ENCODE measurements around the gene DNAJA4.

The DNAJA4 gene

GRCh38 chr15:78264304-78265136, at the start of gene DNAJA4:
DNAJA4 (plus strand) TSS chr15:78264562; CDS start chr15:78264764, 202 bp downstream.
- peak in 2 of 3 experiments; percentile 68 to 74 for DNase-seq

DNA sequence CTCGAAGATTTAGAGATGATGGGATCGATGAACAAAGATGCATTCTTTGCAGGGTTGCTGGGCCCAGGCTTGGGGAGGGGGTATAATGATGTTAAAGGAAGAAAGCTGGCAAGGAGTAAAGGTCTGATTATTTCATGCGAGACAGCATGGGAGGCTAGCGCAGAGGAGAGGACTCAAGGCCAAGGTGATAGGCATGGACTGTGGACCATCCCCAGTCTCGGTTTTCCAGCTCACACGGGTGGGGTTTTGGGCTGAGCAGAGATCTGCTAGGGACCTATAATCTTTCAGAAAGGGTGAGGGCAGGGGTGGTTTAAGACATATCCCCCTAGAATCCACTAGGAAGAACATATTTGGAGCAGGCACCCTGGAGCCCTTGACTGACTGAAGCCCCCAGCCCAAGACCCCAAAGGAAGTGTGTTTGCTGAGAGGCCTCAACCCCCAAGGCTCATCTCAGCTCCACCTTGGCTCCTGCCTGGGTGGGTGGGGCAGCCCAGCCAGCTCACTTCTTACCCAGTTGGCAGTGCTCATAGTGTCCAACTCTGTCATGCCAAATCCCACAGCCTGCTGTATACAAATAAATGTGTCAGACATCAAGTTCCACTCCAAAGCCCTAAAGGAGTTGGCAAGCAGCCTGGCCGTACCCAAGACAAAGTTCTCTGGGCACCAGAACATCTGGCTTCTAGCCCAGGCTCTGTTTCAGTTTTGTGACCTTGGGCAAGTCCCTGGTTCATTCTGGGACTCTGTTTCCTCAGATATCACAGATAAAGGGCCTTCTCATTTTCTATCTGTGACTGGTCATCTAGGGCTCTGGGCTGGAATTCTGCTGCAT, 47.9 kb upstream of the DNAJA4 start:
- no peak for DNase-seq

DNA sequence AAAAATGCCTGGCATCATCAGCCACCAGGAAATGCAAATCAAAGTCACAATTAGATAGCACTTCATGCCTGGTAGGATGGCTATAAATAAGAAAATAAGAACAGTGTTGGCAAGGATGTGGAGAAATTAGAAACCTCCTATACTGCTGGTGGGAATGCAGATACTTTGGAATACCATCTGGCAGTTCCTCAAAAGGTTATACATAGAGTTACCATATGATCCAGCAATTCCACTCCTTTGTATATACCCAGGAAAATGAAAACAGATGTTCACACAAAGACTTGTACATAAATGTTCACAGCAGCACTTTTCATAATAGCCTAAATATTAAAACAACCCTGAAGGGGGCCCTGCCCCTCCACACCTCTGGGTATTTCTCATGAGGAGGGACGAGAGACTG, 43.6 kb upstream of the DNAJA4 start:
- DNase-seq, result no peak

- DNase-seq, result no peak
Observed at GRCh38 chr15:78222745-78223395, 41.5 kb upstream of the DNAJA4 start.

GRCh38 chr15:78223396-78224022, 40.9 kb upstream of the DNAJA4 start:
- DNase-seq, result no peak

GRCh38 chr15:78224023-78224411, 40.3 kb upstream of the DNAJA4 start:
- DNase-seq, result no peak

DNA sequence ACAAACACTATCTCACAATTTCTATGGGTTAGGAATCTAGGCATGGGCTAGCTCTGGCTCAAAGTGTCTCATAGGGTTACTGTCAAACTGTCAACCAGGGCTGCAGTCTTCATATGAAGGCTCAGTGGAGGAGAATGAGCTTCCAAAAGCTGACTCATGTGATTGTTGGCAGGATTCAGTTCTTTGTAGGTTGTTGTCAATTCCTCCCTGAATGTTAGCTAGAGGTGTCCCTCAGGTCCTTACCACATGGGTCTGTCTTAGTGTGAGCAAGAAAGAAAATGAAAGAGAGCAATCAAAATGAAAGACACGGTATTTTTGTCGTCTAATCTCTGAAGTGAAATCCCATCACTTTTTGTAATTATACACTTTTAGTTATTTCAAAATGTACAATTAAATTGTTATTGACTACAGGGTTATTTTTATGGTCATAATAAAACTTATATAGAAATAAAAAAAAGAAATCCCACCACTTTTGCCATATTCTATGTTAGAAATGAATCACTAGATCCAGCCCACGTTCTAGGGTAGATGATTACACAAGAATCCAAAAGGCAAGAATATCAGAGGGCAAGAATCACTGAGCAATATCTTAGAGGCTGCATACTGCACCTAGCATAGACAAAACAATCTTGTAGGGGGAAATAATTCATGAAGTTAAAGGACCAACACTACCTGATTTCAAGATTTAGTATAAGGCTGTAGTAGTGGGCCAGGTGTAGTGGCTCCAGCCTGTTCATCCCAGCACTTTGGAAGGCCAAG, 38.4 kb upstream of the DNAJA4 start:
- DNase-seq, result no peak

DNA sequence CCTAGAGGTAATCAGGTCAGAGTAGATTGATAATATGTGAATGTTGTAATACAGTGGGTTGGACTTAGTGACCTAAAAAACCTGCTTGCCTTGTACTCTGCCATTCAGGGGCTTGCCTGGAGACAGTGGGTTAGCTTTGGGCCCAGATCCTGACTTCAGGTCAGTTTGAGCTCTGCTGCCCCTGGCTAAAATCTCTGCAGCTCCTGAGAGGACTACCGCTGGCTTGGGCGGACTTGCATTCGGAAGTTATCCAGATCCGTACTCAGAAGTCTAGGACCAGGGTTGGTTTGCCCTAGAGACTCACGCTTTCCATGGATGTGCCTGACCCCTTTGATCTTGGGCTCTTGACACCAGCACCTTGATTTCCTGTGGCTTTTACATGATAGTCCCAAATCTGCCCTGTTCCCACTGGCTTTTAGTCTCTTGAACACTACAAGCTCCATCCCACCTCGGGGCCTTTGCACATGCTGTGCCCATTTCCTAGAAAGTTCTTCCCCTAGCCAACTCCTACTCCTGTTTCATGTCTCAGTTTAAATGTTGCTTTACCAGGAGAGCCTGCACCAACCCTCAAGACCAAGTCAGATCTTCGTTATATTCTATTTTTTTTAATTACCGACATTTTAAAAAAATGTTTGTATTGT, 35.9 kb upstream of the DNAJA4 start:
- DNase-seq, result no peak

DNA sequence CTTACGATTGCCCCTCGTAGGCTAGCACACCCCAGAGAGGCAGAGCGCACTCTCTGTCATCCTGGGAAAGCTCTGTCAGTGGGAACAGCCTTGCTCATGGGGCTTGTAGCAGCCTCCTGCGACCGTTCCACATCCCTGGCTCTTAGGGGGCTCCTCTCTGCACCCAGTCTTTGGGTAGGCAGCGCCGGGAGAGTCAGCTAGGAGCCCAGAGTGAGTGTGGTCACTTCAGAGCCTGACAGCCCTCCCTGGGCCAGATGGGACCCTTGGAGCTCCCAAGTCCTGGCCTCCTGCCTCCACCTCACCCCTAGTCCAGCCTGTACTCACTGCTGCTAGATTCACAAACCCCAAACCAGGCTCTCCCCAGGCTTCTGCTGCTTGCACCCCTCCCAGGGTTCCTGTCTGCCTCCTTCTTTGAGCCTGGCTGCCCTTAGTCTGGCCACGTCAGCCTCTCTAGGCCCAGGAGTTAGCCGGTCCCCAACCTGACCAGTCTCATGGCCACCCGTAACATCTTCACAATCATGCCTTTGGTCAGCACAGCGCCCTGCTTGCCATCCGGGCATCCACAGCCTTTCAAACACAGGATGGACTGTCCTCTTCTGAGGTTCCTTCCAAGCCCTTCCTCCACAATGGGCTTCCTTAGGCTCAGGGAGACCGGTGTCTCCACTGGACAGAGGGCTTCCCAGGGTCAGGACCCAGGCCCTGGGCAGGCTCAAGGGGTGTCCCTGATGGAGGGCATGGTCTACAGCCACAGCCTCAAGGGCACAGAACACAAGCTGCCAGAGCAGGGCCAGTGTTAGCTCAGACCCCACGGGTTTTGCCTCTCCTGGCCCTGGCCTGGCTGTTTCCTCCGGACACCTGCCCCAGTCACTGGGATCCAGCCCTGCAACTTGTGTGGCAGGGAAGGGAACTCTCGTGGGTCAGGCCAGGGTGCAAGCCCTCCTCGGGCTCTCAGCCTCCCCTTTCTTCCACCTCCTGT, 34.6 kb upstream of the DNAJA4 start:
- no peak for DNase-seq

DNA sequence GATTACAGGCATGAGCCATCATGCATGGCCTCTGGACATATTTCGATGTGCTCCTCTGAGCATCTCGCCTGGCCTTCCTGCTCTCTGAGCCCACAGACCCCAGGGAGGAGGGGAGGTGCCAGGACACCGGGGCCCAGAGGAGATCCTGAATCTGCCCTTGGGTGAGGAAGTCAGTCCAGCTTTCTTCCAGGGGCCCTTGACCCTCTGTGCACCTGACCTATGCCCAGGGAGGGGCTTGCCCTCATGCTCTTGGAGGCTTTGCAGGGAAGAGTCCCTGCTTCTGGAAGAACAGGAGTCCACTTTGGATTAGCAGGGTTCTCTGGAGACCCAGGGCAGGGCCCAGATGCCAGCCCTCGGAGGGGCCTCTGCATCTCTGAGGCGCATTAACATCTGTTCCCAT, 31.4 kb upstream of the DNAJA4 start:
- DNase-seq, result no peak

GRCh38 chr15:78233496-78233895, 30.9 kb upstream of the DNAJA4 start:
- DNase-seq, result no peak

- no peak for DNase-seq
Observed at GRCh38 chr15:78234515-78235040, 29.8 kb upstream of the DNAJA4 start, which contains the start of gene ACSBG1. ACSBG1 (minus strand) TSS chr15:78234565; CDS start chr15:78234501, 64 bp downstream.

- DNase-seq, result no peak
Observed at GRCh38 chr15:78236491-78236890, 27.9 kb upstream of the DNAJA4 start.

GRCh38 chr15:78237146-78237545, 27.2 kb upstream of the DNAJA4 start:
- no peak for DNase-seq

- DNase-seq, result no peak
Observed at GRCh38 chr15:78239811-78240210, 24.6 kb upstream of the DNAJA4 start.

- DNase-seq, result peak; percentile 46 to 89 (median 75)
Observed at GRCh38 chr15:78241017-78241416, 23.3 kb upstream of the DNAJA4 start.

DNA sequence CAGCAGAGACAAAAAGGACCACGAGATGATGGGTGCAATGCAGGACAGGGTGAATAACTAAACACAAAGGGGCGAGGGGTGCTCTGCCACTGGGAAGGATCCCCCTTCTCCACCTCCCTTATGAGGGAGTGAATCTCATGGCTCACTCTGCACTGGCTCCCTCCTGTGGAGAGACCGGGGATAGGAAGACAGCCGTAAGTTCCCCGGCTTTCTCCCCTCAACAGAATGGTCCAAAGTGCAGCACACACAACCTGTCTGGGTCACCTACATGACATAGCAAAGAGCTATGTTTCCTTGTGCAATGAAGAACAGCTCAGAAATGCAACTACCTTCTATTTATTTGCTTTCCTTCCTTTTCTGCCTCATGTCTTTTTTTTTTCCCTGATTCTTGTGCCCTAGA, 22.2 kb upstream of the DNAJA4 start:
- DNase-seq, result peak in 2 of 3 experiments; percentile 28 to 57

GRCh38 chr15:78243058-78243457, 21.3 kb upstream of the DNAJA4 start:
- DNase-seq, result peak in 1 of 3 experiments; percentile 16

GRCh38 chr15:78243491-78243941, 20.8 kb upstream of the DNAJA4 start:
- no peak for DNase-seq

DNA sequence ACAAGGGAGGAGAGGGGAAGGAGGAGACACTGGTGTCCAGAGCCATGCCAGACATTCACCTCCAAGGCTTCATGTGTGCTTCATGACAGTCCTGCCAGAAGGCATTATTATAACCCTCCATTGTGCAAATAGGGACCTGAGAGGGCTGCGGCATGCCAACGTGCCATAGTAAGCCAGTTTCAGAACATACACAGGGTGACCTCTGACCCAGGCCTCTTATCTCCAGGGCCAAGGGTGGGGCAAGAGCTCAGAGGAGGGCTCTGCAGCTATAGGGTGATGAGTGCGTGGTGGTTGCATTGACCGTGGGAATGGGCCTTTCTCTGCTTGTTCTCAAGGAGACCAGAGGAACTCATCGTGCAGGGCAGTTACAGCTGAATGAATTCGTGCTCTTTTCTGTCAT, 20.3 kb upstream of the DNAJA4 start:
- DNase-seq, result no peak

Measured in NCI-H1417 (cell line).